OCI-LY3 (cell line): ENCODE results near the gene MAD1L1.

Experiments
- H2AFZ ChIP-seq: fragments of 200-600, 300-600 bp; shearing (Covaris generic); 2 replicates; pipeline ENCODE4 v1.6.0; 2014; ENCODE audit warnings: antibody characterized with exemption, low read depth, low read length
- H3K27ac ChIP-seq: fragments of 200-600, 300-600 bp; sonication (generic); 2 replicates; pipeline ENCODE4 v1.5.1; 2014; ENCODE audit warnings: mild to moderate bottlenecking, low read length, moderate library complexity, mixed read lengths
- H3K27me3 ChIP-seq: fragments of 200-600, 300-600 bp; sonication (generic); 2 replicates; pipeline ENCODE4 v1.6.1; 2014; ENCODE audit warnings: low read depth, low read length, mixed read lengths
- H3K36me3 ChIP-seq: fragments of 200-600, 300-600 bp; sonication (generic); replicated peaks from 2 replicates; pipeline ENCODE3; 2014; ENCODE audit warnings: low read depth, low read length, mixed read lengths
- H3K4me1 ChIP-seq: fragments of 300-600, 200-600 bp; sonication (generic); 2 replicates; pipeline ENCODE4 v1.6.1; 2014; ENCODE audit warnings: low read length, mixed read lengths
- H3K4me2 ChIP-seq: fragments of 200-600, 300-600 bp; sonication (generic); 2 replicates; pipeline ENCODE4 v1.6.1; 2014; ENCODE audit warnings: low read length, mixed read lengths
- H3K4me3 ChIP-seq: fragments of 300-600, 200-600 bp; sonication (generic); 2 replicates; pipeline ENCODE4 v1.5.1; 2014; ENCODE audit warnings: antibody characterized with exemption, mild to moderate bottlenecking, low read length, moderate library complexity
- H3K79me2 ChIP-seq: fragments of 300-600, 200-600 bp; shearing (Covaris generic); 2 replicates; pipeline ENCODE4 v1.6.1; 2014; ENCODE audit warnings: mild to moderate bottlenecking, low read length, mixed read lengths
- H3K9ac ChIP-seq: fragments of 300-600, 200-600 bp; shearing (Covaris generic); 2 replicates; pipeline ENCODE4 v1.6.0; 2014; ENCODE audit warnings: mild to moderate bottlenecking, low read length, moderate library complexity
- H3K9me3 ChIP-seq: fragments of 200-600, 300-600 bp; shearing (Covaris generic); 2 replicates; pipeline ENCODE4 v1.6.1; 2014; ENCODE audit warnings: low read length, mixed read lengths; ENCODE audit not compliant: insufficient read depth
- H4K20me1 ChIP-seq: fragments of 200-600, 300-600 bp; sonication (generic); 2 replicates; pipeline ENCODE4 v1.6.1; 2016; ENCODE audit warnings: low read length, mixed read lengths; ENCODE audit not compliant: insufficient read depth
- CTCF ChIP-seq: fragments of 200-600, 300-600 bp; sonication (generic); IDR thresholded peaks from 2 replicates; pipeline ENCODE4 v1.5.1; 2014; ENCODE audit warnings: antibody characterized with exemption, low read length, low read depth
- EZH2phosphoT487 ChIP-seq: fragments of 200-600 bp; shearing (Covaris generic); IDR thresholded peaks from 2 replicates; pipeline ENCODE4 v1.6.1; 2018; ENCODE audit warnings: antibody characterized with exemption, mixed run types, low read depth

Gene MAD1L1

GRCh38 chr7:2003931-2004812 lies 228.6 kb downstream of the MAD1L1 start:
- no peaks in the 10 kb centered on the region for H3K4me1 ChIP-seq
- no peaks in the 10 kb centered on the region for H4K20me1 ChIP-seq
- no peaks in the 10 kb centered on the region for H3K9me3 ChIP-seq
- no peak overlapping the region for H3K27ac ChIP-seq
- no peaks in the 10 kb centered on the region for H3K27me3 ChIP-seq
- H3K79me2 ChIP-seq = no peaks in the 10 kb centered on the region
- TF ChIP-seq CTCF = no peak
- TF ChIP-seq EZH2phosphoT487 = no peak
- no peak overlapping the region for H3K4me3 ChIP-seq
- H3K9ac ChIP-seq = no peak overlapping the region
- no peaks in the 10 kb centered on the region for H3K36me3 ChIP-seq
- H3K4me2 ChIP-seq = no peak overlapping the region
- H2AFZ ChIP-seq = no peak overlapping the region

GRCh38 chr7:2003451-2003930 lies 229.3 kb downstream of the MAD1L1 start:
- Histone ChIP-seq H2AFZ (no peak overlapping the region), H3K27ac (no peak overlapping the region), H3K79me2 (no peaks in the 10 kb centered on the region), H3K36me3 (no peaks in the 10 kb centered on the region), H3K4me2 (no peak overlapping the region), H3K27me3 (no peaks in the 10 kb centered on the region), H4K20me1 (no peaks in the 10 kb centered on the region), H3K4me3 (no peak overlapping the region), H3K4me1 (no peaks in the 10 kb centered on the region), H3K9me3 (no peaks in the 10 kb centered on the region), H3K9ac (no peak overlapping the region)
- TF ChIP-seq EZH2phosphoT487 = no peak
- TF ChIP-seq CTCF = no peak

GRCh38 chr7:2002561-2003450 lies 229.9 kb downstream of the MAD1L1 start:
- Histone ChIP-seq H2AFZ (no peak overlapping the region), H3K4me1 (no peaks in the 10 kb centered on the region), H3K27me3 (no peaks in the 10 kb centered on the region), H3K9me3 (no peaks in the 10 kb centered on the region), H3K9ac (no peak overlapping the region), H3K4me3 (no peak overlapping the region), H3K4me2 (no peak overlapping the region), H4K20me1 (no peaks in the 10 kb centered on the region), H3K27ac (no peak overlapping the region), H3K79me2 (no peaks in the 10 kb centered on the region), H3K36me3 (no peaks in the 10 kb centered on the region)
- no peak for TF ChIP-seq EZH2phosphoT487
- TF ChIP-seq CTCF = no peak
